GM19099 (cell line): ENCODE data around the gene COQ8B.

Experiments
- POLR2A ChIP-seq: IDR thresholded peaks from 3 replicates; pipeline ENCODE4 v1.6.1; 2011; ENCODE audit warnings: low read depth; ENCODE audit not compliant: insufficient read length; ENCODE audit errors: extremely low read depth

COQ8B gene

GRCh38 chr19:40747536-40747935, 30.9 kb upstream of the COQ8B start:
- TF ChIP-seq POLR2A: no peak

- no peak for TF ChIP-seq POLR2A
These were observed 28.7 kb upstream of the COQ8B start for GRCh38 chr19:40745402-40745780.

- no peak for TF ChIP-seq POLR2A
These were observed 28.1 kb upstream of the COQ8B start for GRCh38 chr19:40744554-40745401.

GRCh38 chr19:40743926-40744325, 27.2 kb upstream of the COQ8B start:
- no peak for TF ChIP-seq POLR2A

- no peak for TF ChIP-seq POLR2A
These were observed 26.2 kb upstream of the COQ8B start for GRCh38 chr19:40742886-40743285.

GRCh38 chr19:40742477-40742876, 25.8 kb upstream of the COQ8B start:
- no peak for TF ChIP-seq POLR2A

- no peak for TF ChIP-seq POLR2A
These were observed 25.1 kb upstream of the COQ8B start for GRCh38 chr19:40741527-40742390.

GRCh38 chr19:40740747-40741146, 24.1 kb upstream of the COQ8B start:
- no peak for TF ChIP-seq POLR2A

- no peak for TF ChIP-seq POLR2A
These were observed 23.4 kb upstream of the COQ8B start for GRCh38 chr19:40739871-40740703.

GRCh38 chr19:40739030-40739839, 22.5 kb upstream of the COQ8B start:
- no peak for TF ChIP-seq POLR2A

GRCh38 chr19:40737102-40737644, 20.5 kb upstream of the COQ8B start:
- TF ChIP-seq POLR2A: no peak

- no peak for TF ChIP-seq POLR2A
These were observed 20.0 kb upstream of the COQ8B start for GRCh38 chr19:40736661-40737060.

GRCh38 chr19:40735013-40735771, 18.5 kb upstream of the COQ8B start:
- TF ChIP-seq POLR2A: no peak
